ENCODE results near the gene ROBO2.

Gene ROBO2

GRCh38 chr3:77052733-77053670 lies 13.1 kb downstream of the ROBO2 start:
- DNase-seq (ENCODE audit: low read depth in 1 of 2, low spot score in 1 of 2), result no peak

- DNase-seq (ENCODE audit: low read depth in 1 of 2, low spot score in 1 of 2), result no peak
Observed at GRCh38 chr3:77053795-77054194, 13.9 kb downstream of the ROBO2 start.

- DNase-seq (ENCODE audit: low read depth in 1 of 2, low spot score in 1 of 2), result no peak
Observed at GRCh38 chr3:77055841-77056341, 16.0 kb downstream of the ROBO2 start.

- no peak for DNase-seq (ENCODE audit: low read depth in 1 of 2, low spot score in 1 of 2)
Observed at GRCh38 chr3:77059354-77059753, 19.5 kb downstream of the ROBO2 start.

- DNase-seq (ENCODE audit: low read depth in 1 of 2, low spot score in 1 of 2), result no peak
Observed at GRCh38 chr3:77063423-77063822, 23.5 kb downstream of the ROBO2 start.

GRCh38 chr3:77065750-77066149 lies 25.9 kb downstream of the ROBO2 start:
- DNase-seq (ENCODE audit: low read depth in 1 of 2, low spot score in 1 of 2), result no peak

- no peak for DNase-seq (ENCODE audit: low read depth in 1 of 2, low spot score in 1 of 2)
Observed at GRCh38 chr3:77066829-77067228, 26.9 kb downstream of the ROBO2 start.

- no peak for DNase-seq (ENCODE audit: low read depth in 1 of 2, low spot score in 1 of 2)
Observed at GRCh38 chr3:77068808-77069207, 28.9 kb downstream of the ROBO2 start.

GRCh38 chr3:77071364-77071763 lies 31.5 kb downstream of the ROBO2 start:
- no peak for DNase-seq (ENCODE audit: low read depth in 1 of 2, low spot score in 1 of 2)

- no peak for DNase-seq (ENCODE audit: low read depth in 1 of 2, low spot score in 1 of 2)
Observed at GRCh38 chr3:77071809-77072208, 31.9 kb downstream of the ROBO2 start.

- DNase-seq (ENCODE audit: low read depth in 1 of 2, low spot score in 1 of 2), result no peak
Observed at GRCh38 chr3:77072232-77072631, 32.3 kb downstream of the ROBO2 start.

- no peak for DNase-seq (ENCODE audit: low read depth in 1 of 2, low spot score in 1 of 2)
Observed at GRCh38 chr3:77078279-77078678, 38.4 kb downstream of the ROBO2 start.

- DNase-seq (ENCODE audit: low read depth in 1 of 2, low spot score in 1 of 2), result no peak
Observed at GRCh38 chr3:77079988-77080610, 40.2 kb downstream of the ROBO2 start.

- no peak for DNase-seq (ENCODE audit: low read depth in 1 of 2, low spot score in 1 of 2)
Observed at GRCh38 chr3:77081240-77081661, 41.4 kb downstream of the ROBO2 start.

GRCh38 chr3:77084511-77084910 lies 44.6 kb downstream of the ROBO2 start:
- DNase-seq (ENCODE audit: low read depth in 1 of 2, low spot score in 1 of 2), result no peak

GRCh38 chr3:77086408-77086807 lies 46.5 kb downstream of the ROBO2 start:
- no peak for DNase-seq (ENCODE audit: low read depth in 1 of 2, low spot score in 1 of 2)

- DNase-seq (ENCODE audit: low read depth in 1 of 2, low spot score in 1 of 2), result no peak
Observed at GRCh38 chr3:77091809-77092208, 51.9 kb downstream of the ROBO2 start.

GRCh38 chr3:77093101-77093500 lies 53.2 kb downstream of the ROBO2 start:
- DNase-seq (ENCODE audit: low read depth in 1 of 2, low spot score in 1 of 2), result no peak

- DNase-seq (ENCODE audit: low read depth in 1 of 2, low spot score in 1 of 2), result no peak
Observed at GRCh38 chr3:77096145-77096544, 56.2 kb downstream of the ROBO2 start.

GRCh38 chr3:77096966-77097890 lies 57.3 kb downstream of the ROBO2 start:
- no peak for DNase-seq (ENCODE audit: low read depth in 1 of 2, low spot score in 1 of 2)

Data from stimulated activated CD4-positive, alpha-beta T cell treated with anti-CD3 and anti-CD28 coated beads, Interleukin-15, amount 100 ng/mL, for 1 hour (primary cell).